NCI-H226 (cell line): ENCODE results near the gene UIMC1.
A peak's percentile ranks its signal among the peaks of the same experiment; 100 is the strongest.
"Not testable (repeated sequence)": the region's sequence is repeated elsewhere in the genome, so short reads cannot be mapped to it uniquely, and the experiment has no call there.

Source experiments
- DNase-seq: peaks from one replicate; pipeline ENCODE4 v3.0.0-alpha.2; 2015

UIMC1 gene

GRCh38 chr5:177005619-177006264 is 837 bp downstream of the UIMC1 start:
- peak; percentile 68 for DNase-seq

GRCh38 chr5:177004961-177005360 is 1.6 kb downstream of the UIMC1 start:
- no peak for DNase-seq

- no peak for DNase-seq
These were observed 2.9 kb downstream of the UIMC1 start for GRCh38 chr5:177003649-177004048.

GRCh38 chr5:176999526-176999925 is 7.1 kb downstream of the UIMC1 start:
- not testable (repeated sequence) for DNase-seq

GRCh38 chr5:176998828-176999227 is 7.8 kb downstream of the UIMC1 start:
- DNase-seq, result no peak

- no peak for DNase-seq
These were observed 9.8 kb downstream of the UIMC1 start for GRCh38 chr5:176996780-176997179.

GRCh38 chr5:176995896-176996767 is 10.4 kb downstream of the UIMC1 start:
- DNase-seq, result peak; percentile 63

- DNase-seq, result no peak
These were observed 11.5 kb downstream of the UIMC1 start for GRCh38 chr5:176995122-176995490.

- peak; percentile 94 for DNase-seq
These were observed 12.0 kb downstream of the UIMC1 start for GRCh38 chr5:176994460-176995121.

- DNase-seq, result not testable (repeated sequence)
These were observed 13.5 kb downstream of the UIMC1 start for GRCh38 chr5:176993081-176993480.

- no peak for DNase-seq
These were observed 19.0 kb downstream of the UIMC1 start for GRCh38 chr5:176987583-176987982.

GRCh38 chr5:176986280-176986679 is 20.3 kb downstream of the UIMC1 start:
- no peak for DNase-seq

GRCh38 chr5:176985516-176985915 is 21.1 kb downstream of the UIMC1 start:
- DNase-seq, result no peak

GRCh38 chr5:176984176-176984575 is 22.4 kb downstream of the UIMC1 start:
- not testable (repeated sequence) for DNase-seq

- not testable (repeated sequence) for DNase-seq
These were observed 23.0 kb downstream of the UIMC1 start for GRCh38 chr5:176983593-176983992.

- DNase-seq, result not testable (repeated sequence)
These were observed 23.5 kb downstream of the UIMC1 start for GRCh38 chr5:176983112-176983511.

- DNase-seq, result no peak
These were observed 25.8 kb downstream of the UIMC1 start for GRCh38 chr5:176980818-176981217.

GRCh38 chr5:176979669-176980068 is 26.9 kb downstream of the UIMC1 start:
- no peak for DNase-seq

- no peak for DNase-seq
These were observed 40.9 kb downstream of the UIMC1 start for GRCh38 chr5:176965633-176966032.

- no peak for DNase-seq
These were observed 47.5 kb downstream of the UIMC1 start for GRCh38 chr5:176959051-176959450.

- no peak for DNase-seq
These were observed 49.8 kb downstream of the UIMC1 start for GRCh38 chr5:176956756-176957155.

- DNase-seq, result no peak
These were observed 50.7 kb downstream of the UIMC1 start for GRCh38 chr5:176955895-176956294.

GRCh38 chr5:176954050-176954449 is 52.5 kb downstream of the UIMC1 start:
- no peak for DNase-seq
